GM23338 (cell line): ENCODE measurements around the gene FHIP1A. TPM values are rescaled to one million over a fixed set of nuclear protein-coding genes. Genes with fewer than 3 reads are reported as not detected.

Experiments used
- ATAC-seq: fragments of 200-7000 bp; cut with Tn5 transposase; 3 replicates; pipeline ENCODE4 v1.9.1; 2020
- DNase-seq: peaks from one replicate; pipeline ENCODE4 v3.0.0-alpha.2; 2015; ENCODE audit warnings: low spot score
- H2AFZ ChIP-seq: fragments of 200-600 bp; sonication (generic); 2 replicates; pipeline ENCODE4 v1.8.0; 2016; ENCODE audit warnings: antibody characterized with exemption, mild to moderate bottlenecking, moderate library complexity
- H3F3A ChIP-seq: fragments of 200-600 bp; sonication (generic); replicated peaks from 2 replicates; pipeline ENCODE4 v1.8.0; 2017; ENCODE audit warnings: antibody characterized with exemption, mixed run types, low read depth
- H3K27ac ChIP-seq: fragments of 200-600 bp; sonication (generic); 2 replicates; pipeline ENCODE4 v1.6.1; 2016; ENCODE audit warnings: low read depth
- H3K27me3 ChIP-seq: fragments of 200-600 bp; sonication (generic); 2 replicates; pipeline ENCODE4 v1.8.0; 2016; ENCODE audit warnings: mild to moderate bottlenecking, mixed run types, moderate library complexity; ENCODE audit not compliant: insufficient read depth
- H3K36me3 ChIP-seq: fragments of 200-600 bp; sonication (generic); 2 replicates; pipeline ENCODE4 v1.8.0; 2016; ENCODE audit warnings: mild to moderate bottlenecking; ENCODE audit not compliant: insufficient read depth
- H3K4me1 ChIP-seq: fragments of 200-600 bp; sonication (generic); 2 replicates; pipeline ENCODE4 v1.8.0; 2016; ENCODE audit warnings: mild to moderate bottlenecking, moderate library complexity; ENCODE audit not compliant: insufficient read depth
- H3K4me2 ChIP-seq: fragments of 200-600 bp; sonication (generic); 2 replicates; pipeline ENCODE4 v1.7.1; 2017; ENCODE audit warnings: mixed run types
- H3K4me3 ChIP-seq: fragments of 200-600 bp; sonication (generic); 2 replicates; pipeline ENCODE4 v1.6.1; 2016; ENCODE audit warnings: mixed run types
- H3K79me2 ChIP-seq: fragments of 200-600 bp; sonication (generic); replicated peaks from 2 replicates; pipeline ENCODE4 v1.8.0; 2017; ENCODE audit warnings: mild to moderate bottlenecking; ENCODE audit not compliant: insufficient read depth
- H3K9me2 ChIP-seq: fragments of 200-600 bp; sonication (generic); 2 replicates; pipeline ENCODE4 v1.8.0; 2017; ENCODE audit not compliant: insufficient read depth
- H4K20me1 ChIP-seq: fragments of 200-600 bp; sonication (generic); replicated peaks from 2 replicates; pipeline ENCODE4 v1.8.0; 2017; ENCODE audit warnings: mild to moderate bottlenecking; ENCODE audit not compliant: insufficient read depth
- H3K27ac Mint-ChIP-seq: 2 replicates; pipeline ENCODE4 v1.8.0; 2020; ENCODE audit warnings: inconsistent platforms, mild to moderate bottlenecking, moderate library complexity, mixed read lengths
- H3K27me3 Mint-ChIP-seq: 3 replicates; pipeline ENCODE4 v1.8.0; 2022; ENCODE audit warnings: low read depth, mild to moderate bottlenecking, moderate library complexity, mixed read lengths, inconsistent platforms; ENCODE audit not compliant: insufficient read depth, poor library complexity
- H3K36me3 Mint-ChIP-seq: 3 replicates; pipeline ENCODE4 v1.8.0; 2021; ENCODE audit warnings: low read depth, mild to moderate bottlenecking, inconsistent platforms, moderate library complexity, mixed read lengths
- H3K4me1 Mint-ChIP-seq: 3 replicates; pipeline ENCODE4 v1.8.0; 2020; ENCODE audit warnings: mild to moderate bottlenecking, inconsistent platforms, mixed read lengths
- H3K4me3 Mint-ChIP-seq: 3 replicates; pipeline ENCODE4 v1.8.0; 2021; ENCODE audit warnings: moderate library complexity, mild to moderate bottlenecking, inconsistent platforms, mixed read lengths
- H3K9me3 Mint-ChIP-seq: 3 replicates; pipeline ENCODE4 v1.8.0; 2020; ENCODE audit warnings: moderate library complexity, mild to moderate bottlenecking, inconsistent platforms, mixed read lengths
- CREB1 ChIP-seq: fragments of 250-450 bp; sonication (Bioruptor Pico); IDR thresholded peaks from 2 replicates; pipeline ENCODE4 v1.5.0; 2020; ENCODE audit warnings: low read depth, mild to moderate bottlenecking, moderate library complexity
- CTCF ChIP-seq, 2 experiments: fragments of 200-600 bp in 1 of 2; sonication (generic) in 1 of 2; conservative IDR thresholded peaks; 2 replicates each; pipeline versions ENCODE4 v1.5.1 to v1.6.1; 2016 to 2017; ENCODE audit warnings: antibody characterized with exemption in 2 of 2, low read depth in 2 of 2, mild to moderate bottlenecking in 2 of 2, moderate library complexity in 1 of 2
- EZH2 ChIP-seq: fragments of 200-600 bp; sonication (generic); IDR thresholded peaks from one replicate; pipeline ENCODE4 v1.8.0; 2017; ENCODE audit warnings: antibody characterized with exemption, mild to moderate bottlenecking, low read depth; ENCODE audit not compliant: unreplicated experiment
- EZH2phosphoT487 ChIP-seq: fragments of 200-600 bp; sonication (generic); IDR thresholded peaks from one replicate; pipeline ENCODE4 v1.8.1; 2018; ENCODE audit warnings: antibody characterized with exemption; ENCODE audit not compliant: unreplicated experiment
- JUNB ChIP-seq: IDR thresholded peaks from one replicate; pipeline ENCODE4 v1.6.1; 2016; ENCODE audit warnings: antibody characterized with exemption; ENCODE audit not compliant: unreplicated experiment
- NANOG ChIP-seq: IDR thresholded peaks from 2 replicates; pipeline ENCODE4 v1.6.1; 2016; ENCODE audit warnings: antibody characterized with exemption, borderline replicate concordance
- POLR2AphosphoS5 ChIP-seq: IDR thresholded peaks from 2 replicates; pipeline ENCODE4 v1.6.1; 2016; ENCODE audit warnings: antibody characterized with exemption, low read depth
- REST ChIP-seq: IDR thresholded peaks from one replicate; pipeline ENCODE4 v1.6.1; 2018; ENCODE audit warnings: antibody characterized with exemption; ENCODE audit not compliant: unreplicated experiment
- STAT1 ChIP-seq: IDR thresholded peaks from one replicate; pipeline ENCODE4 v1.6.1; 2016; ENCODE audit warnings: antibody characterized with exemption; ENCODE audit not compliant: unreplicated experiment
- ZNF114 ChIP-seq: fragments of 250-450 bp; sonication (Bioruptor Pico); IDR thresholded peaks from 2 replicates; pipeline ENCODE4 v1.5.0; 2020; ENCODE audit warnings: mild to moderate bottlenecking, moderate library complexity
- ZNF331 ChIP-seq: fragments of 250-450 bp; sonication (Bioruptor Pico); IDR thresholded peaks from 2 replicates; pipeline ENCODE4 v1.5.0; 2020; ENCODE audit warnings: low read depth, mild to moderate bottlenecking, moderate library complexity
- ZNF462 ChIP-seq: fragments of 250-450 bp; sonication (Bioruptor Pico); IDR thresholded peaks from 2 replicates; pipeline ENCODE4 v1.5.0; 2020; ENCODE audit warnings: mild to moderate bottlenecking, moderate library complexity
- polyA plus RNA-seq: library from polyadenylated mRNA; unstranded; fragments of >200 nt; fragmentation: Nextera tagmentation; extraction: Ambion mirVana; gene quantifications from 2 replicates; pipeline ENCODE4 v1.2.1, GENCODE V29; 2016
- total RNA-seq: library from RNA; depleted of rRNA; stranded (reverse); fragments of >200 nt; shearing (Covaris generic); gene quantifications from 2 replicates; pipeline ENCODE4 v1.2.3, GENCODE V29; 2014
- TF ChIP-seq, protein P1 (sequence below): IDR thresholded peaks from 2 replicates; pipeline ENCODE4 v1.6.1; 2016; ENCODE audit warnings: antibody characterized with exemption

FHIP1A gene
- total and polyA plus RNA-seq, 2 experiments from 2014 or later = 11.3 to 108 TPM

- ATAC-seq (peak; percentile 85), DNase-seq (peak; percentile 63)
- Histone ChIP-seq H3F3A (no peaks in the 10 kb centered on the region), H3K27me3 (no peaks in the 10 kb centered on the region), H3K79me2 (peaks cover 97% of the 10 kb centered on the region), H3K9me2 (peaks cover 2% of the 10 kb centered on the region), H2AFZ (no peak overlapping the region), H3K4me3 (peak overlapping the region; percentile 6; the same call in 1 of the 2 replicates), H3K4me2 (peak overlapping the region; percentile 45), H3K27ac (no peak overlapping the region; the same call in 1 of the 2 replicates), H4K20me1 (peaks cover 10% of the 10 kb centered on the region; the same call in 1 of the 2 replicates), H3K36me3 (no peaks in the 10 kb centered on the region), H3K4me1 (peaks cover 46% of the 10 kb centered on the region)
- peak overlapping the region; percentile 23; the same call in 2 of the 3 replicates for H3K4me3 Mint-ChIP-seq
- H3K27me3 Mint-ChIP-seq = peaks cover 13% of the 10 kb centered on the region
- TF ChIP-seq ZNF114 (CRISPR knock-in tag) (no peak), ZNF462 (no peak), EZH2phosphoT487 (no peak), NANOG (no peak), CREB1 (CRISPR knock-in tag) (no peak), ZNF331 (no peak), POLR2AphosphoS5 (no peak), STAT1 (no peak), CTCF (conservative IDR thresholded peaks at IDR 0.05; ENCODE audit: low read depth in 2 of 2) (no peak), EZH2 (no peak), REST (no peak), JUNB (no peak)
- TF ChIP-seq, protein P1, sequence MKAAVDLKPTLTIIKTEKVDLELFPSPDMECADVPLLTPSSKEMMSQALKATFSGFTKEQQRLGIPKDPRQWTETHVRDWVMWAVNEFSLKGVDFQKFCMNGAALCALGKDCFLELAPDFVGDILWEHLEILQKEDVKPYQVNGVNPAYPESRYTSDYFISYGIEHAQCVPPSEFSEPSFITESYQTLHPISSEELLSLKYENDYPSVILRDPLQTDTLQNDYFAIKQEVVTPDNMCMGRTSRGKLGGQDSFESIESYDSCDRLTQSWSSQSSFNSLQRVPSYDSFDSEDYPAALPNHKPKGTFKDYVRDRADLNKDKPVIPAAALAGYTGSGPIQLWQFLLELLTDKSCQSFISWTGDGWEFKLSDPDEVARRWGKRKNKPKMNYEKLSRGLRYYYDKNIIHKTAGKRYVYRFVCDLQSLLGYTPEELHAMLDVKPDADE = no peak
- no peaks in the 10 kb centered on the region for H3K36me3 Mint-ChIP-seq
- H3K9me3 Mint-ChIP-seq = no peaks in the 10 kb centered on the region
- H3K4me1 Mint-ChIP-seq = peaks cover 35% of the 10 kb centered on the region
- peak overlapping the region; percentile 69; the same call in 1 of the 2 replicates for H3K27ac Mint-ChIP-seq
These were observed 34.3 kb downstream of the FHIP1A start for GRCh38 chr4:151443247-151443646.
